NCI-H2107 (cell line): ENCODE measurements around the gene APOBEC3B.
"Not testable (repeated sequence)": the region's sequence is repeated elsewhere in the genome, so short reads cannot be mapped to it uniquely, and the experiment has no call there.

Source experiments
- DNase-seq: peaks from one replicate; lab custom pipeline; 2025; lab: John Stamatoyannopoulos, UW

Gene APOBEC3B

DNA sequence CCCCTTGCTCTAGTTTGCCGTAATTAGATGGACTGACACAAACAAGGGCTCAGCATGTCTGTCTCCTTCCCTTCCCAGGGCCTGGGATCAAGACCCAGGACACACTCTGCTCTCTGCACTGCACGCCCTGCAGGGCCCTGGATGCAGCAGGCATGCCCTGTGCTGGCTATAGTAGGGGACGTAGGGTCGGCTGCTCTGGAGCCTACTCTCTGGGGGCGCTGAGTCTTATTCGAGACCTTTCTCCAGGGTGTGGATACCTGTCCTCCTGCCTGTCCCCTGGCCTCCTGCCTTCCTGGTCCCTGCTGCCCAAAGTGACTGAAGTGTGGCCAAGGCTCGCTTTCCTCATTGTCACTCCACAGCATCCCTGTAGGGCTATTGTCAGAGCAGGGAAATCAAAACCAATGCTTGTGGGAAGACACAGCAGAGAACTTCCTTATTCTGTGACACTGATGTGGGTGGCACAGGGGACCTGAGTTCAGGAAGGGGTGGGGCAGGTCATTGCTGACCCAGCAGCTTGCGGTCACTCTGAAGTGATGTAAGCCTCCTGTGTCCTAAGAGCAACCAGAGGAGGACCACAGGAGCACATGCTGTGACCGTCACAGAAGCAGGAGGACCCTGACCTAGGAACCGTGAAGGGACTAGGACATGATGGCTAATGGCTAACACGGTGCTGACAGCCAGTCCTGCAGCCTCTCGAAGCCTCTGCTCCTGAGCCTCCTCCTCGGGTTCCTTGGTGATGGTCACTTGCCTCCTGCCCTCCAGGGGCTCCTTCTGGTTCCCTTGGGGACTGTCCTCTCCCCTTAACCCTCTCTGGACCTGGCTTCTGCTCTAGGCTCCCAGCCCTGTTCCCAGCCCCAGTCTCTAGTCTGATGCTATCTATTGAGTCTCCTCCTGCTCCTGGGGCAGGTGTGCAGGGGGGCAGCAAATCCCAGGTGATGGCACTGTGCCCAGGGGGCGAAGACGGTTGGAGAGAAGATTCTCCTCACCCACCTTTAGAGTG is 14.4 kb upstream of the APOBEC3B start:
- no peak for DNase-seq

DNA sequence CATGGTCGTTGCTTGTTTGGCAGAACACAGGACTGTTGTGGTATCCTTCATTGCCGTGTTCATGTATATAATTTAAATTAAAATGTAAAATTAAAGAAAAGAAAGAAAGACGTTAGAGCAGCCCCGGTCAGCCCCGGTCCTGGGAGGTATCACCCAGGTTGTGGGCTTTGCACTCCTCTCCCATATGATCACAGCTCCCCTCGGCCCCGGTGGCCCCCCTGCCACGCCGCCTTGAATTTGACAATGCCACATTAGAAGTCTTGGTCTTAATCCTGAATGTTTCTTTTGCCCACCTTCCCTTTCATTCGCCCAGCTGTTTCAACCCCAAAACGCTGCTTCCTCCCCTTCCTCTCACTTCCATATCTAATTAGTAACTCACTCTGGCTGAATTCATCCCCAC is 13.3 kb upstream of the APOBEC3B start:
- DNase-seq: no peak

DNA sequence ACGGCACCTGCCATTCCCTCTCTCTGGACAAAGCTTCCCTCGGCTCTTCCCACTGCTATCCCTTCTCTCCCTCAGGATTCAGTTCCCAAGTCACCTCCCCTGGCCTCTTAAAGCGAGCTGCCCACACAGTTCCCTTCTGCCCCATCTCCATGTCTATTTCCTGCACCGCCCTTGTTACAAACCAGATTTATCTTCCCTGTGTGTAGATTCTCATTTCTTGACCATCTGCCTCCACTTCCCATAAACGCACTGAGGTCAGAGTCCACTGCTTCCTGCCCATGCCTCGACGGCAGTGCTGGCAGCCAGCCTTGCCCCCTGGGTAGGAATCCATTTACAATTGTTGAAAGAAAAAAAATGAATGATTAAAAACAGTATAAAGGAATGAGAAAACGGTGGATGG is 11.6 kb upstream of the APOBEC3B start:
- DNase-seq: no peak

DNA sequence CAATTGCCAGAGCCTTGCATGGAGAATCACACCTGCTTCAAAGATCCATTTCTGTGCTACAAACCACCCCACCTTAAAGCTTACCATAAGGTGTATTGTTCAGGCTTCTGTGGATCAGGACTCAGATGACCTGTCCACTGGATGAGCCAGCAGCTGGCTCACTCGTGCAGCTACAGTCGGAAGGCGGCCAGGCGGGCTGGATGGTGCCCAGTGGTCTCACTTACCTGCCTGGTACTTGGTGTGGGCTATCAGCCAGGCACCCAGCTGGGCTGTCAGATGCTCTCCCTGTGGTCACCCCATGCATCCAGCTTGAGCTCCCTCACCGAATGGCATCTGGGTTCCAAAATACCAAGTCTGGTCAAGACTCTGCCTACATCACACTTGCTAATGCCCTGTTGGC is 10.9 kb upstream of the APOBEC3B start:
- no peak for DNase-seq

DNA sequence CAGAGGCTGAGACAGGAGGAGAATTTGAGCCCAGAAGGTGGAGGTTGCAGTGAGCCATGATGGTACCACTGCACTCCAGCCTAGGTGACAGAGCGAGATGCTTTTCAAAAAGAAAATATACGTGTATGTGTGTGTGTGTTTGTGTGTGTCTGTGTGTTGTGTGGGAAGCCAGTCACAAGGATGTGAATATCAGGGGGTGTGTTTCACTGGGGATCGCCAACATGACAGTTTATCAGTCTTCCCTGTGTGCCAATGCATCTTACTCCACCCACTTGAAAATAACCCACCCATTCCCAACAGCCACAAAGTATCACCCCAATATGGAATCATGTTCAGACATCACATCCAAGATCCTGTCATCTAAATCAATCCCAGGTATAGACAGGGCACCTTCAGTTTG is 10.4 kb upstream of the APOBEC3B start:
- no peak for DNase-seq

DNA sequence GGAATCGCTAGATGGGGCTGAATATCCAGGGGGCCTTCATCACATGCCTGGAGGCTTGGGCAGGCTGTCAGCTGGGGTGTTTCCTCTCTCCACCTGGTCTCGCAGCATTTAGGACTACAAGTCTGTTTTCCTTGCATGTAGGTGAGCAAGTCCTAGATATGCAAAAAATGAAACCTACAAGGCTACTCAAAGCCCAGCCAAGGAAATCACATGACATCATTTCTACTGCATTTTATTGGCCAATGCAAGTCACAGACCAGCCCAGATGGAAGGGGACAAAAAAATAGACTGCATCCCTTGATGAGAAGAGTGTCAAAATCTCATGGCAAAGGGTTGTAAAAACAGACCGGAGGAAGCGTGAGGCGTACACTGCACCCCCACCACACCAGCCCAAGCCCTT is 9.6 kb upstream of the APOBEC3B start:
- DNase-seq: no peak

DNA sequence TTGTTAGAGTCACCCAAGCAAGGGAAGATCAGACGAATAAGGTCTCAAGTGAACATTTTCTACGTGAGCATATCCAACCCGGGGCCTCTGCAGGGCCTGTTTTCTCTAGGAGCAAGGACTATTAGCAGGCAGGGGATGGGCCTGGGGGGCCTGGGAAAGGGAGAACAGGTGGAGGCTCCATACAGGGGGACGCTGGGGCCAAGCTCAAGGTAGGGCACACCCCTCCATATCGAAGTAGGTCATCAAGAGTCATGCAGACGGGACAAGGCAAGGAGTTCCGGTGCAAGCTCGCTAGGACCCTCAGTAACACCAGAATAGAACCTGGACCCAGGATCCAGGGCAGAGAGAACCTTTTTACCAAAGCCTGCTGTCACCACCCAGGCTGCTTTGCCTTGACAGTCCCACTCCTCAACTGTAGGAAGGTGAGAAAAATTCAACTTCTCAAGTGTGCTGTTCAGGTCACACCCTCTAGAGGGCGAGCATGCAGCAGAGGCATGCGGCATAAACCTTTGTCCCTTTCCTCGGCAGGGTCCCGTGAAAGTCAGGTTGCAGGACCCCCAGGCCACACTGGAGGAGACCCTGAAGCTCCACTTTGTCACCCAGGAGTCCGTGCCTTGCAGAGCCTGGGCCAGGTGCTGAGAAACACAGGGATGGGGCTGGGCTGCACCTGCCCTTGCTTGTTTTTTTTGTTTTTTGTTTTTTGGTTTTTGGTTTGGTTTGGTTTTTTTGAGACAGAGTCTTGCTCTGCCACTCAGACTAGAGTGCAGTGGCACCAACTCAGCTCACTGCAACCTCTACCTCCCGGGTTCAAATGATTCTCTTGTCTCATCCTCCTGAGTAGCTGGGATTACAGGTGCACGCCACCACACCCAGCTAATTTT is 8.6 kb upstream of the APOBEC3B start:
- DNase-seq: no peak

DNA sequence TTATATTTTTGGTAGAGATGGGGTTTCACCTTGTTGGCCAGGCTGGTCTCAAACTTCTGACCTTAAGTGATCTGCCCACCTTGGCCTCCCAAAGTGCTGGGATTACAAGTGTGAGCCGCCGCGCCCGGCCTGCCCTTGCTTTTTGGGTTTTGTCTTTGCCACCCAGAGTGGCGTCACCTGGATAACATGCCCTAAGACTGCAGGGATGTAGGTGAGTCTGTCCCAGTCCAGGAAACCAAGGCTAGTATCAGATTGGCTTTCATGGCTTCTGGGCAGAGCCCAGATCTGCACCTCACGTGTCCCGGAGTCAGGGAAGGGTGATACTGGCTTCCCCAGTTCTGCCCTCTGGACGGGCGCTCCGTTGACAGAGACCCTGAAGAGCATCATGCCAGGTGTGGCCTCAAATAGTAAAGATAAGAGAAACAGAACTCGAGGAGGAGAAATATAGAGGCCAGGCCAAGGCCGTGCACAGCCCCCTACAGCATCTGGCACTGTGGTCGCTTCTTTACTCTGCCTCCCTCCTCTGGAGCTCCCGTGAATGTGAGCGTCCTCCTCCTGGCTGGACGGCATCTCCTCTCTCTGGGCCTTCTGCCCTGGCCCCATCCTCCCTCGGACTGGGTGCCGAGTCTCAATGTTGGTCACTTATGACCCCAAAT is 7.8 kb upstream of the APOBEC3B start:
- DNase-seq: no peak

DNA sequence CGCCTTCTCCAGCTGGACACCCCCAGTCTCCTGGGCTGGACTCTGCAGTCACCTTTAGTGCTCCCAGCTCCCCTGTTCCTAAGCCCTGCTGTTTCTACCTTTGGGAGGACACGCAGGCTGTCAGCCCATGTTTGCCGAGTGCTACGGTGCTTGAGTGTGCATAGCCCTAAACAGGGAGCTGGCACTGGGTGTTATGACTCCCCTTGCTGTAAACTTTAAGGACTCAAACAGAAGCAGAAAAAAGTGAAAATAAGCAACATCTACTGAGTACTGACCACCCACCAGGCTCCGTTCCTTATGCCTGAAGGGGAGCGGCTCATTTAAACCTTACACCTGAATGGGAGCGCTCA is 7.3 kb upstream of the APOBEC3B start:
- no peak for DNase-seq

DNA sequence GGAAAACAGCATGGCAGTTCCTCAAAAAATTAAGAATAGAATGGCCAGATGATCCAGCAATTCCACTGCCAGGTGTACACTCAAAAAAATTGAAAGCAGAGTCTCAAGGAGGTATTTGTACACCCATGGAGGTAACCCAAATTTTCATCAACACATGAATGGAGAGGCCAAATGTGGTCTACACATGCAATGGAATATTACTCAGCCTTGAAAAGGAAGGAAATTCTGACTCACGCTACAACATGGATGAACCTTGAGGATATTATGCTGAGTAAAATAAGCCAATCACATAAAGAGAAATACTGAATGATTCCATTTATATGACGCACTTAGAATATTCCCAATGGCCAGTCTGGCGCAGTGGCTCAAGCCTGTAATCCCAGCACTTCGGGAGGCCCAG is 4.9 kb upstream of the APOBEC3B start:
- DNase-seq: not testable (repeated sequence)

DNA sequence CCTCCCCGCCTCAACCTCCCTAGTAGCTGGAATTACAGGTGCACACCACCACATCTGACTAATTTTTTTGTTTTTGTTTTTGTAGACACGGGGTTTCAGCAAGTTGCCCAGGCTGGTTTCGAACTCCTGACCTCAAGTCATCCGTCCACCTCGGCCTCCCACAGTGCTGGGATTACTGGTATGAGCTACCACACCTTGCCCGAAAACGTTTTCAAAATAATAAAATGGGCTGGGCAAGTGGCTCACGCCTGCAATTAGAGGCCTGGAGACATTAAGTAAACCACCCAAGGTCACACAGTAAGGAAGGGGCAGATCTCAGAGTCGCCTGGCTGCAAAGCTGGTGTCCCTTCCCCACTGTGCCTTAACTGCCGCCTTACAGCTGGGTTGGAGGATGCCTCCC is 1.6 kb upstream of the APOBEC3B start:
- DNase-seq: not testable (repeated sequence)

DNA sequence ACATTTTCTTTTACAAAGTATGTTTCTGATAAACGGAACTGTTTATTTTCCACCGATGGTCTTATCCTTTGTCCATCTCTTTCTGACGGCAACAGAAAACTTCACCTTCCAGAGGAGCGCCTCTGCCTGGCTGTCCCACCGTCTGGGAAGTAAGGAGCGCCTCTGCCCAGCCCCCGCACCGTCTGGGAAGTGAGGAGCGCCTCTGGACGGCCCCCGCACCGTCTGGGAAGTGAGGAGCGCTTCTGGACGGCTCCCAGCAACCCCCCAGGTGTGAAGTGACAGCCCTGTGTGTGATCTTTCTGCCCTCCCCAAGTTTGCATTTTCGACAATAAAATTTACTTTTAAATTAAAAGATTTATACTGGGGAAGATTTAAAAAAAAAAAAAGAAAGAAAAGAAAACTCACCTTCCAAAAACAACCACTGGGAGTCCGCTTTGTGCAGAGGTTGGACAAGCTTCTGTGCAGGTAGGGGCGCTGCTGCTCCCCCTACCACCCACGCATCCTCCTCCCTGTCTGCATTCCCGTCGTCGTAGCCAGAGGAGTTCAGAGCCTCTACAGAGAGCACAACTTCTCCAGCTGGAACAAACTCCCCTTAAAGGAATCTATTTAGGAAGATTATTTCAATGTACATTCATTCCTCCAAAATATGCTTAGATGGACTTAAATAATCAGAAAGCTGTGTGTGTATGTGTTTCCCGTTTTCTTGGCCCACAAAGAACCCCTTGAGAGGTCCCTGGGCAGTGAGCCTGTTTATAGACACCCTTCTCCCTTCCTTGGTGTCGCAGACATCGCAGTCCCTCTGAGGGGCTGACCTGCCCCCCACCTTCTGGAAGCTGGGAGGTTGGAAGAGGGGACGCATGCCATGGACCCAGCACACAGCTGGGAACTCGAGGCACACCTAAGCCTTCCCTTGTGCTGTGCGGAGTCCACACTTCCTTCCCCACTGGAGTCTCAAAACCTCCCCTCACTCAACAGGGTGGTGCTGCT is 849 bp upstream of the APOBEC3B start:
- no peak for DNase-seq

DNA sequence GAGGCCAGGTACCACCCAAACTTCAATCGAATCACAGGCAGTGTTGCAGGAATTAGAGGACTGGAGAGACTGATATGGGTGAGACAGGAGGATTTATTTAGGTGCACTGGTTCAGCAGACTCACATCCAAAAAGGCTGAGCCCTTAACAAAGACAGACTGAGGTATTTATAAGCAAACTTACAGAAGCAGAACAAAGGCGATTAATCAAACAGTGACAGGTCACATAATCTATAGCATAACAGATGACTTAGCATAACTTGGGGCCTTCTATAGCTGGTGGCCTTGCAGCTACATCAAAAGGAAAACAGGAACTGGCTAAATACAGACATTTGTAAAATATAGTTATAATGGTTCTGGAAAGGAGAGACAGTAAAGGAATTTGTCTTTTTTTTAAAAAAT is 2.1 kb downstream of the APOBEC3B start:
- DNase-seq: no peak

DNA sequence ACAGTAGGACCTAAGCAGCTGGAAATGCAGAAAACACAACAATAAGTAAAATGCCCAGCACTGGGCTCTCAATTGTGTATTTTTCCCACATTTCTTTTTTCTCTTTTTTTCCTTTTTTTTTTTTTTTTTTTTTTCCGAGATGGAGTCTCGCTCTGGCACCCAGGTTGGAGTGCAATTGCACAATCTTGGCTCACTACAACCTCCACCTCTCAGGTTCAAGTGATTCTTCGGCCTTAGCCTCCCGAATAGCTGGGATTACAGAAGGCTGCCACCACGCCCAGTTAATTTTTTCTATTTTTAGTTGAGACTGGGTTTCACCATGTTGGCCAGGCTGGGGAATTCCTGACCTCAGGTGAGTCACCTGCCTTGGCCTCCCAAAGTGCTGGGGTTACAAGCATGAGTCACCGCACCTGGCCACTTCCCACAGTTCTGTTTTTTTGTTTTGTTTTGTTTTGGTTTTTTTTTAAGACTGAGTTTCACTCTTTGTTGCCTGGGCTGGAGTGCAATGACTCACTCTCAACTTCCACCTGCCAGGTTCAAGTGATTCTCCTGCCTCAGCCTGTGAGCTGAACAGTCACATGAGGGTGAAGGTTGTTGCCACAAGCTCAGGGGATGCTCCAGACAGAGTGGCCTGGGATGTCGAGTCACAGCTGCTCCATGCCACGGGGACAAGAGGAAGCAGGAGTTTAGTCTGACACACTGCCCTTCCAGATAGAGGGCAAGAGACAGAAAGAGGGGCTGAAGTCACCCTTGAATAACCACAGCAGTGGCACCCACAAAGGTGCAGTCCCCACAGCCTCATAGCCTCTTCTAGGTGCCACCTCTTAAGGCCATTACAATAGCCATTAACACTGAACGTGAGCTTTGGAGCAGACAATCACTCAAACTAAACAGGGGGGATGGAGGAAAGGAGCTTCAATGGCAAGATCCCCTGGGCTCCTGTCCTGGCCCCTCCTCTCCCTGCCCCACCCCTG is 2.9 kb downstream of the APOBEC3B start:
- DNase-seq: not testable (repeated sequence)

DNA sequence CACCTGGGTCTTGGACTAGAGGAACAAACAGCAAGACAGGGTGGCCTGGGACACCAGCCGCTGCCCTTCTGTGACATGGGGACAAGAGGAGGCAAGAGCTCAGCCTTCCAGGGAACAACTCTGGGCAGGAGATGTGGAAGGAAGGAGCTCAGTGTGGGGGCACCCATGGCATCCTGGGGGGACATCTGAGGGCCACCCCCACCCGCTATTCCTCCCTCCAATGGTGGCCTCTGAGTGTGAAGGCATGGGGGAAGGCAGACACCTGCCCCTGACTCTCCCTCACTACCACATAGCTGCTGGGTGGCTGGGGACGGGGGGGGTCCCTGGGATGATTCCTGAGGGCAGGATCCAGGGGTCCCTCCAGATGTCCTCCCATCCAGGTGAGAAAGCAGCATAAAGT is 4.5 kb downstream of the APOBEC3B start:
- no peak for DNase-seq

DNA sequence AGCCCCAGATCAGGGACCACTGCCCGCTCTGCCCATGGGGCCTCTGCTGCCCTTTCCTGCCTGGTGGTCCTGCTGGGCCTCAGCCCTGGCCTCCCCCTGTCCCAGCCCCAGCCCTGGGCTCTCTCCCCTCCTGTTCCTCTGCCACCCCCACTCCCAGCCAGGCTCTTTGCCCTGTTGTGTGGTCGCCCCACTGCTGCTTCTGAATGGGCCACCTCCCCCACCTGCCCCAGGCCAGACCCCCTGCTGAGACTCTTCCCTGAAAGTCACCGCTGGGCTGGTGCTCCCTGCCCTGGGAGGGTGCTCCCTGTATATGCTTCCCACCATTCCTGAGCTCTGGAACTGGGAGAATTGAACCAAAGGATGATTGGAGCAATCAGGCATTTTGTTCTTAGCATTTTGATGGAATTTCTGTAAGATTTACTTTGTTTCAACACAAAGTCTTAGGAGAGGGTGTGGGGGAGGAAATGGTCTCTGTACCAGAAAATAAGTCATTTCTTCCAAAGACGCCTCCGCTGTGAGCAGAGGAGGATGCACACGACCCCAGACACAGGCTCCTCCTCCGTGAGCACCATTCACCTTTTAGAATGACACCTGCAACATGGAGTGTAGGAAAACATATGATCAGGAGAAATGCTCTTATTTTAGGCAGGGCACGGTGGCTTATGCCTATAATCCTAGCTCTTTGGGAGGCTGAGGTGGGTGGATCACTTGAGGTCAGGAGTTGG is 5.2 kb downstream of the APOBEC3B start:
- no peak for DNase-seq

DNA sequence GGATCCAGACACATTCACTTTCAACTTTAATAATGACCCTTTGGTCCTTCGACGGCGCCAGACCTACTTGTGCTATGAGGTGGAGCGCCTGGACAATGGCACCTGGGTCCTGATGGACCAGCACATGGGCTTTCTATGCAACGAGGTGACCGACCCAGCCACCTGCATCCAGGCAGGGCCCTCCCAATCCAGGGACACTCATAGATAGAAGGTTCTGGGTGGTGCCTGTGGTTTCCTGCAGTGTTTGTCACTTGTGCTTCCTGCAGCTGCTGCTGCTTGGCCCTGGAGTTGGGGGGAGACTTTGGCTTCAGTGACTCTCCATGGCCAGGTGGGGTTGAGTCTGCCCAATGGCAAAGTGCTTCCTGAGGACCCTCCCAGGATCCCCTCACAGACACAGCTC is 7.3 kb downstream of the APOBEC3B start:
- no peak for DNase-seq

DNA sequence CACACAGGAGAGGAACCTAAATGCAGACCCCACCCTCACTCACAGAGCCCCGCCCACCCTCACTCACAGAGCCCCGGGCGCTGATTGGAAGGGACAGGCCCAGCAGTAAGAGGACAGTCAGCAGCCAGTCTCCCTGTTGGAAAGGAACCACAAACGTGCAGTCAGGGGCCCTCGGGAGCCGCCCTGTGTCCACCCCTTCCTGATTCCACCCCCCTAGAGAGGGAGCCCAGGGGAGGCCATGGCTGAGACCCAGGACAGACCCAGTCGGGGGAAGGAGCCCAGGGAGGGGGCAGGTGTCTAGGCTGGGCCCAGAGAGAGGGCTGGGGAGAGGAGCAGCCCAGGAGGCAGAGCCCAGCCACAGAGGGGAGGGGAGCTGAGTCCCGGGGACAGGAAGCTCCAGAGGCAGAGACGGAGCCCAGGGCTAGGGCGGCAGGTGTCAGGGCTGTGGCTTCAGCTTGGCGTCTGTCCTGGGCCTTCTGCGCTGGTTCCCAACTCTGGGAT is 10.8 kb downstream of the APOBEC3B start:
- DNase-seq: not testable (repeated sequence)

DNA sequence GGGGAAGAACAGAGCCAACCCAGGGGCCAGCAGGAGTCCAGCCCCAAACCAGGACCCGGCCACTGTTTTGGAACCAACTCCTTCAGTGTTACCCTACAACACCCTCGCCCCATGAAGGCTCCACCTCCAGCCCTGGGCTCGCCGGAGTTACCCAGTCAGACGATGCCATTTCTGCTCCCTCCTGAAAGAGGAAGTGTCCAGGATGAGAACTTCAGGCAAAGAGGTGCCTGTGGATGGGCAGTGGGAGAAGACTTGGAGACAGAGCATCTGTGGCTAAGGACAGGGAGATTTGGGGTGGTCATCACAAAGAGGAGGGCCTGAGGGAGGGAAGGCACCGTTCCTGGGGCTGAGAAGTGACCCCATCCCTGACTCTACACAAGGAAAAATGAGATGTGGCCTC is 14.0 kb downstream of the APOBEC3B start:
- DNase-seq: no peak
